Heart left ventricle (tissue), 13 donors: ENCODE measurements around the gene GPC6.

Experiments
- CTCF ChIP-seq, 12 donors: fragments of 200-600 bp; sonication (generic) in 4 of 12; IDR thresholded peaks; one replicate each; pipeline versions ENCODE4 v1.5.0 to v1.8.0; 2018 to 2022; ENCODE audit warnings: antibody characterized with exemption in 12 of 12, mild to moderate bottlenecking in 5 of 12
- POLR2A ChIP-seq, 2 donors: fragments of 450-650 bp; IDR thresholded peaks; one replicate each; pipeline ENCODE4 v1.6.1; 2017; ENCODE audit warnings: antibody characterized with exemption in 2 of 2, mild to moderate bottlenecking in 2 of 2, moderate library complexity in 2 of 2
- donor health status: ischemic (EF 13 %, LVEDD 7.1; RV severe dilation, severe dysfunction).
- donor health status: DM: no; HTN: yes; CAD: no.
- donor health status: DM: no; HTN: no; CAD: no.
- donor health status: ischemic (EF 25% LVEDD 6.9; RV normal size, moderate dysfunction).
- donor health status: ischemic (EF 25% LVEDD 5.7; RV mildly dilated, moderate dysfunction).
- donor health status: ischemic (EF 35%, LVEDD 5.7; RV mildly dilated, moderate dysfunction).
- donor health status: nonischemic (EF 11% LVEDD 7.7; RV severe dilation, severe dysfunction).
- donor health status: DM: yes; HTN: yes; CAD: no.
- donor health status: PGD.
- donor health status: ischemic (EF 29% LVEDD 5.4; RV normal size, mild dysfunction).
- donor health status: nonischemic (EF 23%, LVEDD 6.1; RV moderate dilation, normal function).

DNA sequence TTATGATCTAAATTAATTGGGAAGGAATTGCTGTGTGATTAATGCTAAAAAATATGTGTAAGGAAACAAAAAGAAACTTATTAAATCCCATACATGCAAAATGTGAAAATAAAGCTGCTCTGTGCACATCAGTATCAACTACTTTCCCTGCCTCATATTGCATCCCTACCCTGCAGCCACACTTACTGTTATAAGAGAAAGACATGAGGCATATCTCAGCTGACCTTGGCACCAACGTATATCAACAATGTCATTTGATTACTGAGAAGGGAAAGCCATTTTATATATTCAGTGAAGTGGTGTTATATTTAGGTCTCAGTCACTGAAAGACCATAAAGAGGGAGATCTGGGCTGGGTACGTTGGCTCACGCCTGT is 585.1 kb downstream of the GPC6 start:
- TF ChIP-seq CTCF (IDR thresholded peaks at IDR 0.05) (no peak), POLR2A (IDR thresholded peaks at IDR 0.05) (no peak)
